Tibial nerve (tissue), 4 donors: ENCODE measurements around the gene ZNF783.

Experiments
- EP300 ChIP-seq, 2 donors: sonication (generic); formaldehyde crosslinking; IDR thresholded peaks; one replicate each; pipeline ENCODE4 v1.6.1; 2017; ENCODE audit warnings: antibody characterized with exemption in 2 of 2, mild to moderate bottlenecking in 1 of 2
- POLR2A ChIP-seq, 2 donors: fragments of 450-650 bp; IDR thresholded peaks; one replicate each; pipeline ENCODE4 v1.6.1; 2017; ENCODE audit warnings: antibody characterized with exemption in 2 of 2, mild to moderate bottlenecking in 2 of 2, moderate library complexity in 2 of 2
- TF ChIP-seq, protein P1 (sequence below), 5 experiments: fragments of 200-600 bp in 3 of 5; fragments of 450-650 bp in 2 of 5; sonication (generic) in 3 of 5; IDR thresholded peaks; one replicate each; pipeline ENCODE4 v1.5.1; 2016 to 2019; ENCODE audit warnings: antibody characterized with exemption in 5 of 5, mild to moderate bottlenecking in 3 of 5, moderate library complexity in 2 of 5

DNA sequence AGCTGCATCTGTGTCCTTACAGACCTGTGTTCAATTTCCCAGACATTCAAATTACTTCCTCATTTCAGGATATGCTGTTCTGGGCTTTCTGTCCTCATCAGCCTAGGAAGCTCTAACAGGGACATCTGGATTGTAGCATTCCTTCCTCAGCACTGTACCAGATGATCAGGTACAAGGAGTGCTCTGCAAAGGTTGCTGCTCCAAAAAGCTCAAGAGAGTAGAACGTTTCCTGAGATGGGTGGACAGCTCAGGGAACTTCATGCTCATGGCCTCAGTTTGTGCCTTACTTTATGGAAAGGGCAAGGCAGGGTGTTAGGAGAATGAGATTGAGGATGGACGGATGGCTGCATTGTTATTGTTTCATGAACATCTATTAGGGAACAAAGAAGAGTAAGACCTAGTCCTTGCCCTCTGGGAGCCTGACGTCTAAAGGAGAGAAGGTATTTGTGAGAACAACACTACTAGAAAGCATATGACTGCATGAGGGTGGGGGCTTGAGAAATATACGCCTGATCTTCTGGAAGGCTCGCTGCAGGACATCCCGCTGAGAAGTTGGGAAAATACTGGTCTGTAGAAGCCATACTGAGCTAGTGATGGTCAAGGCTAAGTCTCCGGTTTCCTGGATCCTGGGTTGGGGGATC, 33.0 kb upstream of the ZNF783 start:
- TF ChIP-seq POLR2A (IDR thresholded peaks at IDR 0.05), result no peak
- TF ChIP-seq, protein P1, sequence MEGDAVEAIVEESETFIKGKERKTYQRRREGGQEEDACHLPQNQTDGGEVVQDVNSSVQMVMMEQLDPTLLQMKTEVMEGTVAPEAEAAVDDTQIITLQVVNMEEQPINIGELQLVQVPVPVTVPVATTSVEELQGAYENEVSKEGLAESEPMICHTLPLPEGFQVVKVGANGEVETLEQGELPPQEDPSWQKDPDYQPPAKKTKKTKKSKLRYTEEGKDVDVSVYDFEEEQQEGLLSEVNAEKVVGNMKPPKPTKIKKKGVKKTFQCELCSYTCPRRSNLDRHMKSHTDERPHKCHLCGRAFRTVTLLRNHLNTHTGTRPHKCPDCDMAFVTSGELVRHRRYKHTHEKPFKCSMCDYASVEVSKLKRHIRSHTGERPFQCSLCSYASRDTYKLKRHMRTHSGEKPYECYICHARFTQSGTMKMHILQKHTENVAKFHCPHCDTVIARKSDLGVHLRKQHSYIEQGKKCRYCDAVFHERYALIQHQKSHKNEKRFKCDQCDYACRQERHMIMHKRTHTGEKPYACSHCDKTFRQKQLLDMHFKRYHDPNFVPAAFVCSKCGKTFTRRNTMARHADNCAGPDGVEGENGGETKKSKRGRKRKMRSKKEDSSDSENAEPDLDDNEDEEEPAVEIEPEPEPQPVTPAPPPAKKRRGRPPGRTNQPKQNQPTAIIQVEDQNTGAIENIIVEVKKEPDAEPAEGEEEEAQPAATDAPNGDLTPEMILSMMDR (IDR thresholded peaks at IDR 0.05), result no peak
- TF ChIP-seq EP300 (IDR thresholded peaks at IDR 0.05), result no peak
